Measurements from ENCODE around the gene KCNAB2. TPM values are rescaled to one million over a fixed set of nuclear protein-coding genes. Genes with fewer than 3 reads are reported as not detected.
"Not testable (repeated sequence)": the region's sequence is repeated elsewhere in the genome, so short reads cannot be mapped to it uniquely, and the experiment has no call there.

KCNAB2 gene
- total RNA-seq, 2 experiments from 2014 or later = 192 to 200 TPM

DNA sequence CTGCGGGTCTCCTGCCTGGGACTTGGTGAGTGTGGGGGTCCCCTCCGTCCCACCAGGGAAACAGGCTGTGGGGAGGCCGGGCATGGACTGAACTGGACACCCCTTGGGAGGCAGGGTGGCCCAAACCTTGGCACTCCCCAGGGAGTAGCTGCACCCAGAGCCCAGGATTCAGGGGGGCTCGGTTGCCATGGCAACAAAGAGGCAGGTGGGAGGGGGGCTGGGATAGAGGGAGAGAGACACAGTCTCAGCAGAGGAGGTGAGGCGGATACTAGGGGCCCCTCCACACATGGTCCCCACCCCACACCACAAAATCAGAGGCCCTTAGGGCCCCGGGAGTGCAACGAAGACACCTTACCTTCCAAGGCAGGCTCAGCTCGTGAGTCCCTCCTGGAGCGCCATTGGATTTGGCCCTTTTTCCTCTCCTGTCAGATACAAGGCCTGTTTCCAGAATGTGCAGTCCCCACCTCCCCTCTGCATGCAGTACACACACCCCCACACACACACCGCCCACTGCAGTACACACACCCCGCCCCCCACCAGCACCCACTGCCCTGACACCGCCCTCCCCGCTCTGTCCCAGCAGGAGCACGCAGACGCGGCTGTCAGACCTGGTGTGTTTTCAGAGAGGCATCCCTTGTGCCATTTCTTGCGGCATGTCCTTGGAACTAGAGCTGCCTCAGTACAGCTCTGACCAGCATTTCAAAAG, 27.2 kb downstream of the KCNAB2 start:
- POLR2A ChIA-PET = no interaction called here
- CTCF ChIA-PET = interaction anchor here (0.7 to 1.0 kb wide), 2 partner anchors 13 to 23 kb away, joined by 3 read pairs; no protein-coding TSS in a partner anchor

DNA sequence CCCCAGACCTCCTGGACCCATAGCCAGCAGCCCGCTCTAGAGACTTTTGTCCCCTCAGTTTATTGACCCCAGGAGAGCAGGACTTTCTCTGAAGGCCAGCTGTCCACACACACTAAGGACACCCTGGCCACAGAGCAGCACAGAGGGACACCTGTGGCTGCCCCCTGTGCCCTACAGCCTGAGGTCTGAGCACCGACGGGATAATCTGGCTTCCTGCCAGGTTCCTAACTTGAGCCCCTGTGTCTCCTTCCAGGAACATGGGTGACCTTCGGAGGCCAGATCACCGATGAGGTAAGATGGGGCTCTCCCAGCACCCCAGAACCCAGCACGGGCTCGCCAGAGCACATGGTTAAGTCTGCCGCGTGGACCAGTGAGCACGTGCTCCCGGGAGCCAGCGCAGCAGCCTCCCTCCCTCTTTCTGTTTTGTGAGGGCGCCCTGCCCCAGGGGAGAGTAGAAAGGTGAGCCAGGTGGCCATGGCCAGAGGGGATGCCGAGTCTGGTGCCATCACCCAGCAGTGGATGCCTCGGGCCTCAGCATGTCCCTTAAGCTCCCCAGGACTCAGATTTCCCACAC, 27.9 kb downstream of the KCNAB2 start:
- ChIA-PET CTCF (interaction anchor here (1.0 kb wide), 1 partner anchor 13 kb away, joined by 3 read pairs; no protein-coding TSS in a partner anchor), POLR2A (no interaction called here)

DNA sequence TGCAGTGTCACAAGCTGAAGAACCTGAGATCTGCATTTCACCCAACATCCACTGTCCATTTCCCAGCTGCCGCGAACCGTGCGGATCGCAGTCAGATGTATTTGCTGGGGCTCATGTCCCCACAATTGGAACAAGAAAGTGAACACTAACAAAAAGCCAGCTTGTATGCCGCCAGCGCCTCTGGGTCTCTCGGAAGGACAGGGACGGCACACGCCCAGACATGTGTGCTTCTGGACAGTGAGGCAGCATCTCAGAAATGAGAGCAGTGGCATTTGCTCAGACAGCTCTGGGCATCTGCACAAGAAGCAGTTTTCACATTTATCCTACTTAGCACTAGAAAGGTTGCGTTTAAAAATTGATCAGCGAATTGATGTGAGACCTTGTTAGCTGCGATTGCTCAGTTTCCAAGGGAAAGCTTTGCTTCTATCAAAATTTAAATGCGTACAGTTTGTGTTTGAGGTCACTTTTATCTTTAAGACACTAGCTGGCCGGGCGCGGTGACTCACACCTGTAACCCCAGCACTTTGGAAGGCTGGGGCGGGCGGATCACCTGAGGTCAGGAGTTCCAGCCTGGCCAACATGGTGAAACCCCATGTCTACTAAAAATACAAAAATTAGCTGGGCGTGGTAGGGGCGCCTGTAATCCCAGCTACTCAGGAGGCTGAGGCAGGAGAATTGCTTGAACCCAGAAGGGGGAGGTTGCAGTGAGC, 28.7 kb downstream of the KCNAB2 start:
- POLR2A ChIA-PET = no interaction called here

GRCh38 chr1:6075748-6076147, 30.1 kb downstream of the KCNAB2 start:
- POLR2A ChIA-PET = no interaction called here
- CTCF ChIA-PET = no interaction called here

More for the DNA sequence above, 28.7 kb downstream of the KCNAB2 start:
- CTCF ChIA-PET = no interaction called here

GRCh38 chr1:6077061-6077460, 31.4 kb downstream of the KCNAB2 start:
- POLR2A ChIA-PET, CTCF ChIA-PET: not testable (repeated sequence)

GRCh38 chr1:6077506-6077905, 31.8 kb downstream of the KCNAB2 start:
- ChIA-PET CTCF (no interaction called here), POLR2A (no interaction called here)

GRCh38 chr1:6077919-6078318, 32.2 kb downstream of the KCNAB2 start:
- ChIA-PET POLR2A (no interaction called here), CTCF (no interaction called here)

DNA sequence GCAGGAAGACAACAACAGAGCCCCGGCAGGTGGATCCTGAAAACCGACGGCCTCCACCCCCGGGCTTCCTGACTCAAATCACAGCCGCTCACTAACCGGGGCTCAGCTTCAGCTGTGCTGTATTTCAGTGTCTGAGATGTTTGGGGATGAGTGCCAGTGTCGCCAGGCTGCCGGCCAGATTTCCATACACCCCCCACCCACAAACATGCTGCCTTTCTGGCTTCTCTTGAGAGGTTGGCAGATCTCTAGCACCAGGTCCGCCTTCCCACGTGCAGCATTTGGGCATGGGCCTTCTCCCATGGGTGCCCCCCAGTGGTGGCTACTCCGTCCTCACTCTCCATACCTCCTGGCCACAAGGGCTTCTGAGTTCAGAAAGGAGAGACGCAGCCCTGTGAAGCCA, 34.8 kb downstream of the KCNAB2 start:
- POLR2A ChIA-PET = no interaction called here
- CTCF ChIA-PET = no interaction called here

- ChIA-PET POLR2A (no interaction called here), CTCF (no interaction called here)
Measured at GRCh38 chr1:6081901-6082300, 36.2 kb downstream of the KCNAB2 start.

GRCh38 chr1:6082430-6082971, 36.8 kb downstream of the KCNAB2 start:
- ChIA-PET POLR2A (no interaction called here), CTCF (no interaction called here)

- ChIA-PET CTCF (no interaction called here), POLR2A (no interaction called here)
Measured at GRCh38 chr1:6083385-6083784, 37.7 kb downstream of the KCNAB2 start.

DNA sequence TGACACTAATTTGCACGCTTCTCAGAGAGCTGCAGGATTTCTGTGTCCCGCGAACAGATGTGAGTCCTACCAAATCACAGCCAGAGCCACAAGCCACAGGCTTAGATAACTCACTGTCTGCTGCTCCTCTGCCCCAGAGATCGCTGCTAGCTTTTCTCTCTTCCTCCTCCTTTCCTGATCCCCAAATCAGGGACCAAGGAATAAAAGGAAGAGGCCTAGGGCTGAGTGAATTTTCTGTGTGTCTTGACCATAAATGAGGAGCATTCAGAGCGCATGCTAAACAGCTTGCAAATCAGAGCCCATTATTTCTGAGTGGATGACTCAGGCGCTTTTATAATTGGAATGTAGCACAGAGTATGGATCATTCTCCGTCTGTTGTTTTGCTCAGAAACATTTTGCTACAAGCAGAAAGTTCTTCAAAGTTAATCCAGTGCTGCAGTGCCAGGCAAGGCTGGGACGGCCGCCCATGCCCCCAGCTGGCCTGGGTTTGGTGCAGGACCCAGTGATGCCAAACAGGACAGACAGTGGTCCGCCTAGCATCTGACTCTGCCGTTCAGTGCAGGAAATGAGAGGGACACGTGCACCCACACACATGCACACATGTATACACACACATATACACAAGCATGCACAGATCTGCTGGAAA, 38.2 kb downstream of the KCNAB2 start:
- CTCF ChIA-PET = no interaction called here
- POLR2A ChIA-PET = no interaction called here

GRCh38 chr1:6084781-6085495, 39.2 kb downstream of the KCNAB2 start:
- ChIA-PET POLR2A (no interaction called here), CTCF (no interaction called here)

GRCh38 chr1:6085666-6086065, 40.0 kb downstream of the KCNAB2 start:
- CTCF ChIA-PET = no interaction called here
- POLR2A ChIA-PET = no interaction called here

GRCh38 chr1:6086358-6086757, 40.7 kb downstream of the KCNAB2 start:
- ChIA-PET POLR2A (no interaction called here), CTCF (no interaction called here)

DNA sequence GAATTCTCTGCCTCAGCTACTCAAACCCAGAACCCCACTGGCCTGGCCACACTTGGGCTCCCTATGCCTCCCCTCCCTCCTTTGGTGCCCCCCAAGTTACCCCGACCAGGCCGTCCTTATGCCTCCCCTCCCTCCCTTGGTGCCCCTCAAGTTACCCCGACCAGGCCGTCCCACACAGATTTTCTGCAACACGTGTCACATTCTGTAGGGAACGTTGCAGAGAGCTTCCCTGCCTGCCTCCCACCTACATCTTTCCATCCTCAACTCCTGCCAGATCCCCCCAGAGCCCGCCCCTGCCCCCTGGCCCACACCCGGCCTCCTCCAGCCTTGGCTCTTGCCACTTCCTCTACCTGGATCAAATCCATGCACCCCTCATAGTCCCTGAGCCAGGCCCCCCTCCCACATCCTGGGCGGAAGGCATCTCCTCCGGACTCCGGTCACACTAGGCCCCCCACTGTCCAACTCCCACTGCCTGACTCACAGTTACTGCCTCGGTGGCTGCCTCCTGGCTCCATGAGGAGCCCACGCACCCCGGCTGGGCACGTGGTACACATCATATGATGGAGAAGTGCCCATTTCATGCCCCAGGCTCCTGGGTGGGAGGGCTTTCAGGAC, 41.2 kb downstream of the KCNAB2 start:
- ChIA-PET POLR2A (no interaction called here), CTCF (no interaction called here)

GRCh38 chr1:6087377-6087772, 41.7 kb downstream of the KCNAB2 start:
- POLR2A ChIA-PET = interaction anchor here (0.6 kb wide), 1 partner anchor 50 kb away, joined by 6 read pairs; no protein-coding TSS in a partner anchor
- CTCF ChIA-PET = no interaction called here

DNA sequence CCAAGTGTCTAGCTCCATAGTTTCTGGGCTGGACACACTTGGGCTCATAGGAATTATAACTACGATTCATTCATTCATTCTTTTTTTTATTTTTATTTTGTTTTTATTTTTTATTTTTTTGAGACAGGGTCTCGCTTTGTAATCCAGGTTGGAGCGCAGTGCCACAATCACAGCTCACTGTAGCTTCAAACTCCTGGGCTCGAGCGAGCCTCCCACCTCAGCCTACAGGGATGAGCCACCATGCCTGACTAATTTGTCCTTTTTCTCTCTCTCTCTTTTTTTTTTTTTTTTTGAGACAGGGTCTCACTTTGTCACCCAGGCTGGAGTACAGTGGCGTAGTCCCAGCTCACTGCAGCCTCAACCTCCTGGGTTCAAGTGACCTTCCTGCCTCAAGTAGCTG, 42.3 kb downstream of the KCNAB2 start:
- ChIA-PET POLR2A (interaction anchor here (0.6 kb wide), 1 partner anchor 51 kb away, joined by 6 read pairs; no protein-coding TSS in a partner anchor), CTCF (interaction anchor here (0.6 kb wide), 1 partner anchor 102 kb away, joined by 3 read pairs; no protein-coding TSS in a partner anchor)

DNA sequence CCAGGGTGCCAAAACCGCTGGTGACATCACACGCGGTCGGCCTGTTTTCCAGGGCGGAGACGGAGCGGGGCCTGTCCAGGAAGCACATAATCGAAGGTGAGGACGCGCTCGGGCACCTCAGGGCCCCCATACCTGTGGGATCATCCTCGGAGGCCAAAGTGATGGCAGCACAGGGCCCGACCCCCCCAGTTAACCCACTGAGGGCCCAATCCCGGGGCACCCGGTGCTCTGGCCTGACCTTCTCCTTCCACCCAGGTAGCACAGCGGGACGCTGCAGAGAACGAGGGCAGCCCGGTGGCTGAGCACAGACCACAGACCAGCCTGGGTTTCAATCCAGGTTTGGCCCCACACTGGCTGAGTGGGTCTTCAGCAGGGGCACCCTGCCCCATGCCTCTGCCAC, 43.3 kb downstream of the KCNAB2 start:
- POLR2A ChIA-PET = no interaction called here

More for the DNA sequence above, 43.3 kb downstream of the KCNAB2 start:
- CTCF ChIA-PET = no interaction called here

Data from activated CD8-positive, alpha-beta memory T cell treated with anti-CD3 and anti-CD28 coated beads for 36 hours (primary cell).